H1 (cell line): ENCODE data around the gene GPR17.

Experiments
- CTCF ChIP-seq, 3 experiments: IDR thresholded peaks; 1 replicate in 2 of 3; 2 replicates in 1 of 3; pipeline versions ENCODE4 v1.5.1 to v1.6.1; 2011; ENCODE audit warnings: low read length in 3 of 3, mild to moderate bottlenecking in 3 of 3, inconsistent platforms in 2 of 3, low read depth in 1 of 3, moderate library complexity in 1 of 3; ENCODE audit not compliant: insufficient read depth in 1 of 3; ENCODE audit errors: control extremely low read depth in 1 of 3
- EGR1 ChIP-seq: IDR thresholded peaks from 2 replicates; pipeline ENCODE4 v1.6.1; 2011; ENCODE audit warnings: low read depth, low read length, borderline replicate concordance
- EP300 ChIP-seq, 2 experiments: IDR thresholded peaks; 1 replicate in 1 of 2; 2 replicates in 1 of 2; pipeline ENCODE4 v1.6.1; 2011 to 2012; ENCODE audit warnings: low read depth in 2 of 2, low read length in 2 of 2, mild to moderate bottlenecking in 2 of 2, borderline replicate concordance in 1 of 2, inconsistent platforms in 1 of 2, moderate library complexity in 1 of 2
- JUND ChIP-seq: IDR thresholded peaks from 2 replicates; pipeline ENCODE4 v1.6.1; 2011; ENCODE audit warnings: mild to moderate bottlenecking, improper control_type of control experiment, low read length
- MAX ChIP-seq: IDR thresholded peaks from 2 replicates; pipeline ENCODE4 v1.6.1; 2012; ENCODE audit warnings: inconsistent platforms
- POLR2A ChIP-seq, 2 experiments: IDR thresholded peaks; 1 replicate in 1 of 2; 2 replicates in 1 of 2; pipeline ENCODE4 v1.6.1; 2011; ENCODE audit warnings: low read depth in 2 of 2, low read length in 2 of 2, mild to moderate bottlenecking in 2 of 2; ENCODE audit errors: control extremely low read depth in 1 of 2
- SAP30 ChIP-seq: fragments of 300-600 bp; sonication (generic); IDR thresholded peaks from 2 replicates; pipeline ENCODE4 v1.7.1; 2012; ENCODE audit warnings: low read length, moderate library complexity, mild to moderate bottlenecking, inconsistent platforms; ENCODE audit not compliant: insufficient read depth, insufficient replicate concordance

GRCh38 chr2:127654084-127654837 lies 8.3 kb downstream of the GPR17 start:
- TF ChIP-seq CTCF (IDR thresholded peaks at IDR 0.05; ENCODE audit: control extremely low read depth in 1 of 3, insufficient read depth in 1 of 3, low read depth in 1 of 3, low read length in 3 of 3) = no peak
- no peak for TF ChIP-seq EGR1
- TF ChIP-seq POLR2A (IDR thresholded peaks at IDR 0.05; ENCODE audit: control extremely low read depth in 1 of 2, low read depth in 2 of 2, low read length in 2 of 2) = no peak
- TF ChIP-seq SAP30 = no peak
- no peak for TF ChIP-seq JUND
- TF ChIP-seq EP300 (IDR thresholded peaks at IDR 0.05; ENCODE audit: borderline replicate concordance in 1 of 2, low read depth in 2 of 2, low read length in 2 of 2) = no peak
- TF ChIP-seq MAX = no peak
